CD14-positive monocyte (primary cell): ENCODE measurements around the gene ABL2. TPM values are rescaled to one million over a fixed set of nuclear protein-coding genes. Genes with fewer than 3 reads are reported as not detected.

Experiments
- DNase-seq, 3 donors: peaks; one replicate each; pipeline ENCODE4 v3.0.0-alpha.2; 2011 to 2022
- H2AFZ ChIP-seq: 2 replicates; pipeline ENCODE4 v1.6.0; 2012; ENCODE audit warnings: mild to moderate bottlenecking, low read depth, low read length, inconsistent platforms; ENCODE audit not compliant: insufficient read depth, poor library complexity, severe bottlenecking
- H3K27ac ChIP-seq, 2 donors: 1 replicate in 1 of 2; 2 replicates in 1 of 2; pipeline ENCODE4 v1.5.1; 2012 to 2013; ENCODE audit warnings: low read length in 2 of 2, control low read depth in 1 of 2, inconsistent platforms in 1 of 2, low read depth in 1 of 2, mild to moderate bottlenecking in 1 of 2
- H3K27me3 ChIP-seq, 2 donors: one replicate each; pipeline versions ENCODE4 v1.6.0 to v1.6.1; 2011 to 2013; ENCODE audit warnings: low read length in 2 of 2; ENCODE audit not compliant: control insufficient read depth in 2 of 2, insufficient read depth in 2 of 2
- H3K36me3 ChIP-seq, 2 donors: replicated peaks in 1 of 2; 1 replicate in 1 of 2; 2 replicates in 1 of 2; pipeline versions ENCODE4 v1.5.1 to v1.6.1; 2012 to 2013; ENCODE audit warnings: low read length in 2 of 2, control low read depth in 1 of 2, inconsistent platforms in 1 of 2, mild to moderate bottlenecking in 1 of 2; ENCODE audit not compliant: insufficient read depth in 2 of 2, control insufficient read depth in 1 of 2
- H3K4me1 ChIP-seq, 2 donors: 1 replicate in 1 of 2; 2 replicates in 1 of 2; pipeline versions ENCODE4 v1.5.1 to v1.6.1; 2012 to 2013; ENCODE audit warnings: low read length in 2 of 2, control low read depth in 1 of 2, inconsistent platforms in 1 of 2, mild to moderate bottlenecking in 1 of 2, moderate library complexity in 1 of 2; ENCODE audit not compliant: insufficient read depth in 2 of 2, control insufficient read depth in 1 of 2
- H3K4me2 ChIP-seq: replicated peaks from 2 replicates; pipeline ENCODE3; 2012; ENCODE audit warnings: low read length, moderate library complexity, mild to moderate bottlenecking; ENCODE audit not compliant: poor library complexity, severe bottlenecking; ENCODE audit errors: extremely low read depth
- H3K4me3 ChIP-seq, 3 experiments: fragments of 200-600 bp in 1 of 3; sonication (generic) in 1 of 3; replicated peaks in 1 of 3; 1 replicate in 2 of 3; 2 replicates in 1 of 3; pipeline ENCODE4 v1.5.1; 2011 to 2013; ENCODE audit warnings: low read length in 3 of 3, mild to moderate bottlenecking in 3 of 3, control low read depth in 2 of 3, low read depth in 2 of 3, inconsistent platforms in 1 of 3, moderate library complexity in 1 of 3
- H3K79me2 ChIP-seq: 2 replicates; pipeline ENCODE4 v1.6.0; 2012; ENCODE audit warnings: mild to moderate bottlenecking, control low read depth, inconsistent platforms, low read length, moderate library complexity; ENCODE audit not compliant: insufficient read depth
- H3K9ac ChIP-seq: 2 replicates; pipeline ENCODE4 v1.6.0; 2017; ENCODE audit warnings: low read length, mild to moderate bottlenecking; ENCODE audit not compliant: insufficient read depth, poor library complexity, severe bottlenecking
- H3K9me3 ChIP-seq, 2 donors: replicated peaks in 1 of 2; 1 replicate in 1 of 2; 2 replicates in 1 of 2; pipeline versions ENCODE4 v1.5.1 to v1.6.1; 2012 to 2013; ENCODE audit warnings: low read length in 2 of 2, control low read depth in 1 of 2; ENCODE audit not compliant: control insufficient read depth in 1 of 2, insufficient read depth in 1 of 2
- H4K20me1 ChIP-seq: 2 replicates; pipeline ENCODE4 v1.6.0; 2012; ENCODE audit warnings: mild to moderate bottlenecking, low read length, control low read depth, moderate library complexity; ENCODE audit not compliant: insufficient read depth
- H3K27ac Mint-ChIP-seq, 7 donors: one replicate each; pipeline ENCODE4 v1.8.0; 2020; ENCODE audit warnings: mild to moderate bottlenecking in 7 of 7, mixed read lengths in 7 of 7, moderate library complexity in 6 of 7, inconsistent platforms in 2 of 7
- H3K27me3 Mint-ChIP-seq, 3 donors: one replicate each; pipeline ENCODE4 v1.8.0; 2021 to 2022; ENCODE audit warnings: low read depth in 3 of 3, mild to moderate bottlenecking in 3 of 3, mixed read lengths in 3 of 3, moderate library complexity in 3 of 3, inconsistent platforms in 1 of 3
- H3K36me3 Mint-ChIP-seq, 2 donors: one replicate each; pipeline ENCODE4 v1.8.0; 2020; ENCODE audit warnings: mixed read lengths in 2 of 2, inconsistent platforms in 1 of 2, mild to moderate bottlenecking in 1 of 2
- H3K4me1 Mint-ChIP-seq: one replicate; pipeline ENCODE4 v1.8.0; 2020; ENCODE audit warnings: mild to moderate bottlenecking, mixed read lengths
- H3K4me3 Mint-ChIP-seq, 2 donors: one replicate each; pipeline ENCODE4 v1.8.0; 2020; ENCODE audit warnings: mild to moderate bottlenecking in 2 of 2, mixed read lengths in 2 of 2, moderate library complexity in 1 of 2
- H3K9me3 Mint-ChIP-seq, 7 donors: one replicate each; pipeline ENCODE4 v1.8.0; 2020 to 2022; ENCODE audit warnings: mixed read lengths in 7 of 7, mild to moderate bottlenecking in 6 of 7, moderate library complexity in 6 of 7, inconsistent platforms in 2 of 7
- CTCF ChIP-seq: fragments of 200-600 bp; IDR thresholded peaks from one replicate; pipeline ENCODE4 v1.8.0; 2022; ENCODE audit warnings: antibody characterized with exemption, mild to moderate bottlenecking
- WGBS: methylation state at CpG from one replicate; pipeline ENCODE4 v1.1.5; 2013; ENCODE audit warnings: missing lambda C conversion rate; ENCODE audit not compliant: insufficient coverage; 5-methylcytosine and 5-hydroxymethylcytosine counted together
- intact Hi-C, 2 donors: fragments of 100-400 bp; cut with micrococcal nuclease; formaldehyde crosslinking; loops; one replicate each; pipeline versions ENCODE4 v1.15.0 to v1.15.1; 2023
- polyA plus RNA-seq, 3 donors: library from polyadenylated mRNA; depleted of rRNA in 1 of 3; unstranded in 2 of 3; stranded (reverse) in 1 of 3; fragments of 300-500 nt in 2 of 3; fragments of >200 nt in 1 of 3; fragmentation: Illumina TruSeq in 2 of 3; gene quantifications; 1 replicate in 2 of 3; 2 replicates in 1 of 3; pipeline ENCODE4 v1.2.3, GENCODE V29; 2012 to 2021

ABL2 gene
- polyA plus RNA-seq, 3 donors, result 0.20 to 2.1 (median 1.4) TPM

DNA sequence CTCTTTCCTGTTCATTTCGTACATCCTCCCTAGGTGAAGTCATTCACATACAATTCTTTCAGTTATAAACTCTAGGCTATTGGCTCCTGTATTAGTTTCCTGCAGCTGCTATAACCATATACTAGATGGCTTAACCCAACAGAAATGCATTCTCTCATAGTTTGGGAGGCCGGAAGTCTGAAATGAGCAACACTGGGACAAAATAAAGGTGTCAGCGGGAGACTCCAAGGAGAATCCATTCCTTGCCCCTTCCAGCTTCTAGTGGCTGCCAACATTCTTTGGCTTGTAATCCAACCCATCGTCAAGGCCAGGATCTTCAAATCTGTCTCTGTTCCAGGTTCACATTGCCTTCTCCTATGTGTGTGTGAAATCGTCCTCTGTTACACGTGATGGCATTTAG, 76.3 kb downstream of the ABL2 start:
- no peaks in the 10 kb centered on the region for H3K79me2 ChIP-seq

GRCh38 chr1:179151908-179152682, 77.4 kb downstream of the ABL2 start:
- Mint-ChIP-seq H3K27ac (no peak overlapping the region), H3K9me3 (peaks cover 0 to 6% (median 0%) of the 10 kb centered on the region in 7 donors), H3K4me1 (peaks cover 5% of the 10 kb centered on the region), H3K4me3 (no peak overlapping the region), H3K27me3 (no peaks in the 10 kb centered on the region), H3K36me3 (peaks cover 7 to 12% of the 10 kb centered on the region in 2 donors)
- H3K9ac ChIP-seq, result no peak overlapping the region
- H3K4me1 ChIP-seq, result peaks cover 0 to 4% of the 10 kb centered on the region in 2 donors
- no peak for DNase-seq
- H4K20me1 ChIP-seq, result no peaks in the 10 kb centered on the region
- H3K9me3 ChIP-seq, result peaks cover 0 to 3% of the 10 kb centered on the region in 2 donors
- intact Hi-C loops, result no loop called here
- H3K79me2 ChIP-seq, result no peaks in the 10 kb centered on the region
- H3K36me3 ChIP-seq, result peaks cover 0 to 6% of the 10 kb centered on the region in 2 donors
- H3K4me3 ChIP-seq, result no peak overlapping the region
- no CpG with 5 or more reads among the region's 2 CpGs for WGBS
- no peak for TF ChIP-seq CTCF
- H3K27me3 ChIP-seq, result no peaks in the 10 kb centered on the region
- no peak overlapping the region for H2AFZ ChIP-seq
- no peak overlapping the region for H3K27ac ChIP-seq
- H3K4me2 ChIP-seq, result no peak overlapping the region

More for the DNA sequence above, 76.3 kb downstream of the ABL2 start:
- Mint-ChIP-seq H3K27ac (no peak overlapping the region), H3K36me3 (peaks cover 7 to 8% of the 10 kb centered on the region in 2 donors), H3K4me1 (peaks cover 5% of the 10 kb centered on the region), H3K4me3 (no peak overlapping the region), H3K9me3 (peaks cover 0 to 3% (median 0%) of the 10 kb centered on the region in 7 donors), H3K27me3 (no peaks in the 10 kb centered on the region)
- peaks cover 0 to 3% of the 10 kb centered on the region in 2 donors for H3K9me3 ChIP-seq
- H3K4me2 ChIP-seq, result no peak overlapping the region
- no peak overlapping the region for H3K9ac ChIP-seq
- intact Hi-C loops, result no loop called here
- H4K20me1 ChIP-seq, result no peaks in the 10 kb centered on the region
- H2AFZ ChIP-seq, result no peak overlapping the region
- no peak overlapping the region for H3K27ac ChIP-seq
- H3K4me3 ChIP-seq, result no peak overlapping the region
- TF ChIP-seq CTCF, result no peak
- H3K27me3 ChIP-seq, result no peaks in the 10 kb centered on the region
- 80% methylated on average over 2 of the region's 6 CpGs for WGBS
- no peak for DNase-seq
- peaks cover 0 to 3% of the 10 kb centered on the region in 2 donors for H3K36me3 ChIP-seq
- H3K4me1 ChIP-seq, result peaks cover 0 to 4% of the 10 kb centered on the region in 2 donors
